Measurements from ENCODE around the gene ARHGAP23.

ARHGAP23 gene, protein sequence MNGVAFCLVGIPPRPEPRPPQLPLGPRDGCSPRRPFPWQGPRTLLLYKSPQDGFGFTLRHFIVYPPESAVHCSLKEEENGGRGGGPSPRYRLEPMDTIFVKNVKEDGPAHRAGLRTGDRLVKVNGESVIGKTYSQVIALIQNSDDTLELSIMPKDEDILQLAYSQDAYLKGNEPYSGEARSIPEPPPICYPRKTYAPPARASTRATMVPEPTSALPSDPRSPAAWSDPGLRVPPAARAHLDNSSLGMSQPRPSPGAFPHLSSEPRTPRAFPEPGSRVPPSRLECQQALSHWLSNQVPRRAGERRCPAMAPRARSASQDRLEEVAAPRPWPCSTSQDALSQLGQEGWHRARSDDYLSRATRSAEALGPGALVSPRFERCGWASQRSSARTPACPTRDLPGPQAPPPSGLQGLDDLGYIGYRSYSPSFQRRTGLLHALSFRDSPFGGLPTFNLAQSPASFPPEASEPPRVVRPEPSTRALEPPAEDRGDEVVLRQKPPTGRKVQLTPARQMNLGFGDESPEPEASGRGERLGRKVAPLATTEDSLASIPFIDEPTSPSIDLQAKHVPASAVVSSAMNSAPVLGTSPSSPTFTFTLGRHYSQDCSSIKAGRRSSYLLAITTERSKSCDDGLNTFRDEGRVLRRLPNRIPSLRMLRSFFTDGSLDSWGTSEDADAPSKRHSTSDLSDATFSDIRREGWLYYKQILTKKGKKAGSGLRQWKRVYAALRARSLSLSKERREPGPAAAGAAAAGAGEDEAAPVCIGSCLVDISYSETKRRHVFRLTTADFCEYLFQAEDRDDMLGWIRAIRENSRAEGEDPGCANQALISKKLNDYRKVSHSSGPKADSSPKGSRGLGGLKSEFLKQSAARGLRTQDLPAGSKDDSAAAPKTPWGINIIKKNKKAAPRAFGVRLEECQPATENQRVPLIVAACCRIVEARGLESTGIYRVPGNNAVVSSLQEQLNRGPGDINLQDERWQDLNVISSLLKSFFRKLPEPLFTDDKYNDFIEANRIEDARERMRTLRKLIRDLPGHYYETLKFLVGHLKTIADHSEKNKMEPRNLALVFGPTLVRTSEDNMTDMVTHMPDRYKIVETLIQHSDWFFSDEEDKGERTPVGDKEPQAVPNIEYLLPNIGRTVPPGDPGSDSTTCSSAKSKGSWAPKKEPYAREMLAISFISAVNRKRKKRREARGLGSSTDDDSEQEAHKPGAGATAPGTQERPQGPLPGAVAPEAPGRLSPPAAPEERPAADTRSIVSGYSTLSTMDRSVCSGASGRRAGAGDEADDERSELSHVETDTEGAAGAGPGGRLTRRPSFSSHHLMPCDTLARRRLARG (N-terminal part only)

GRCh38 chr17:38428112-38428642 is at the start of gene ARHGAP23:
Gene ARHGAP23 (plus strand): TSS chr17:38428464. CDS start chr17:38428486, 22 bp downstream.
- TF ChIP-seq, protein P1, sequence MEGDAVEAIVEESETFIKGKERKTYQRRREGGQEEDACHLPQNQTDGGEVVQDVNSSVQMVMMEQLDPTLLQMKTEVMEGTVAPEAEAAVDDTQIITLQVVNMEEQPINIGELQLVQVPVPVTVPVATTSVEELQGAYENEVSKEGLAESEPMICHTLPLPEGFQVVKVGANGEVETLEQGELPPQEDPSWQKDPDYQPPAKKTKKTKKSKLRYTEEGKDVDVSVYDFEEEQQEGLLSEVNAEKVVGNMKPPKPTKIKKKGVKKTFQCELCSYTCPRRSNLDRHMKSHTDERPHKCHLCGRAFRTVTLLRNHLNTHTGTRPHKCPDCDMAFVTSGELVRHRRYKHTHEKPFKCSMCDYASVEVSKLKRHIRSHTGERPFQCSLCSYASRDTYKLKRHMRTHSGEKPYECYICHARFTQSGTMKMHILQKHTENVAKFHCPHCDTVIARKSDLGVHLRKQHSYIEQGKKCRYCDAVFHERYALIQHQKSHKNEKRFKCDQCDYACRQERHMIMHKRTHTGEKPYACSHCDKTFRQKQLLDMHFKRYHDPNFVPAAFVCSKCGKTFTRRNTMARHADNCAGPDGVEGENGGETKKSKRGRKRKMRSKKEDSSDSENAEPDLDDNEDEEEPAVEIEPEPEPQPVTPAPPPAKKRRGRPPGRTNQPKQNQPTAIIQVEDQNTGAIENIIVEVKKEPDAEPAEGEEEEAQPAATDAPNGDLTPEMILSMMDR (conservative IDR thresholded peaks at IDR 0.05; ENCODE audit: low read depth) = no peak
- ChIA-PET CTCF (interaction anchor here (0.6 to 1.4 kb wide), 4 partner anchors 10 to 127 kb away, joined by 3 to 5 read pairs (median 4); no protein-coding TSS in a partner anchor), POLR2A (ENCODE audit: low non-redundant PET) (interaction anchor here (0.7 kb wide), 1 partner anchor 235 kb away, joined by 4 read pairs; no protein-coding TSS in a partner anchor)
- peak within 1 kb of the TSS; percentile 92 for H3K27ac ChIP-seq
- peak; percentile 72 for DNase-seq (ENCODE audit: low spot score)

- H3K27ac ChIP-seq = no peak overlapping the region
- no peak for DNase-seq (ENCODE audit: low spot score)
- CTCF ChIA-PET = interaction anchor here (0.6 kb wide), 2 partner anchors 284 to 386 kb away, joined by 3 to 6 read pairs; no protein-coding TSS in a partner anchor
- TF ChIP-seq, protein P1 (conservative IDR thresholded peaks at IDR 0.05; ENCODE audit: low read depth) = no peak
- POLR2A ChIA-PET (ENCODE audit: low non-redundant PET) = no interaction called here
Observed at GRCh38 chr17:38379448-38379847, 48.8 kb upstream of the ARHGAP23 start.

DNA sequence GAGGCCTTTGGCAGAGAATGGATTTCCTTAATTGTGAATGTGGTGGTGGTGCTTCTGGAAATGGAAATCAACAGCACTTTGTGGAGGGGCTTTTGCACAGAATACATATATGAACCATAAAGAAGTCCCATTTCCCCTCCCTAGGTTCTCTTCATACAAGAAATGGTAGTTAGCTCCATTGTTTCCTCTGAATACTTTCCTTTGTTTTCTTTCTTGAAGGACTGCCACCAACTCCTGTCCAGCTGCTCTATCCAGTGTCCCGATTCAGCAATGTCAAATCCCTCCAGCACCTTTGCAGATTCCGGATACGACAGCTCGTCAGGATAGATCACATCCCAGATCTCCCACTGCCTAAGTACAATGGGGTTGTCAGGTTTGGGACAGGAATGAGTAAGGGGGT is 33.2 kb upstream of the ARHGAP23 start:
- ChIA-PET POLR2A (ENCODE audit: low non-redundant PET) (no interaction called here), CTCF (interaction anchor here (0.9 kb wide), 1 partner anchor 19 kb away, joined by 4 read pairs; no protein-coding TSS in a partner anchor)
- TF ChIP-seq, protein P1 (conservative IDR thresholded peaks at IDR 0.05; ENCODE audit: low read depth) = no peak
- DNase-seq (ENCODE audit: low spot score) = no peak
- H3K27ac ChIP-seq = no peak overlapping the region

DNA sequence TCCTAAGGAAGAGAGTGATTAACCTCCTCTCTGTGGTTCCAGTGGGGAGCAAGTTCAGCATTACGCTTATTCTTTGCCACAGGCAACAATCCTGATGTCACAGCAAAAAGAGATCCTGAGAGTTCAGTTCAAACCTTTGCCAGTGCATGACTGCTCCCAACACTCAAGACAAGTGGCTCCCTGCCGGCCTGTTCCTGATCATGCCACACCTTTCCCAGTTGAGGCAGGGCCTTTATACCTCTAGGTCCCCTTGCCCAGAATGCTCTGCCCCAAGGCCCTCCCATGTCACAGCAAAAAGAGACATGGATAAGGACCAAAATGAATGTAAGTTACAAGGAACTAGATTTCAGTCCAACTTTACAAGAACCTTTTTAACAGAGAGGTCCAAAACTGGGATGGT is 31.0 kb upstream of the ARHGAP23 start:
- TF ChIP-seq, protein P1 (conservative IDR thresholded peaks at IDR 0.05; ENCODE audit: low read depth) = no peak
- CTCF ChIA-PET = no interaction called here
- POLR2A ChIA-PET (ENCODE audit: low non-redundant PET) = no interaction called here
- no peak overlapping the region for H3K27ac ChIP-seq
- no peak for DNase-seq (ENCODE audit: low spot score)

GRCh38 chr17:38400286-38400685 is 28.0 kb upstream of the ARHGAP23 start:
- DNase-seq (ENCODE audit: low spot score) = no peak
- H3K27ac ChIP-seq = no peak overlapping the region
- CTCF ChIA-PET = interaction anchor here (0.6 to 1.4 kb wide), 2 partner anchors 51 to 67 kb away, joined by 3 to 4 read pairs; no protein-coding TSS in a partner anchor
- TF ChIP-seq, protein P1 (conservative IDR thresholded peaks at IDR 0.05; ENCODE audit: low read depth) = no peak
- POLR2A ChIA-PET (ENCODE audit: low non-redundant PET) = no interaction called here

All from RWPE1 (cell line).